ENCODE data around the gene SMYD3. TPM values are rescaled to one million over a fixed set of nuclear protein-coding genes. Genes with fewer than 3 reads are reported as not detected.

The SMYD3 gene
- total and polyA plus RNA-seq, 2 of the 4 experiments (the other 2 are of a cell fraction), result 26.5 to 37.6 TPM

GRCh38 chr1:246198115-246198816, 308.8 kb downstream of the SMYD3 start:
- Histone ChIP-seq H3K9me1 (ENCODE audit: insufficient read depth, low read length) (no peaks in the 10 kb centered on the region), H3K27ac (ENCODE audit: insufficient read depth, low read length) (no peak overlapping the region), H3K4me2 (ENCODE audit: low read depth, low read length) (no peak overlapping the region), H3K27me3 (ENCODE audit: control insufficient read depth, insufficient read depth, low read length) (no peaks in the 10 kb centered on the region), H4K5ac (ENCODE audit: low read depth, low read length) (no peak overlapping the region), H3K4ac (ENCODE audit: low read depth, low read length) (no peak overlapping the region), H3K4me1 (ENCODE audit: control insufficient read depth, insufficient read depth, low read length) (no peaks in the 10 kb centered on the region), H4K20me1 (ENCODE audit: insufficient read depth, low read length) (no peaks in the 10 kb centered on the region), H3K18ac (ENCODE audit: low read depth, low read length) (no peak overlapping the region), H3K36me3 (ENCODE audit: control insufficient read depth, insufficient read depth, low read length) (no peaks in the 10 kb centered on the region), H4K8ac (ENCODE audit: low read depth in 2 of 2, low read length in 2 of 2) (no peak overlapping the region), H4K91ac (ENCODE audit: insufficient read depth, low read depth, low read length) (no peak overlapping the region), H2AK9ac (replicated peaks; ENCODE audit: low read depth, low read length, poor library complexity) (no peak overlapping the region), H3K56ac (ENCODE audit: extremely low read depth, insufficient read depth, low read length) (no peak overlapping the region), H3K23ac (ENCODE audit: low read depth, low read length) (no peak overlapping the region), H2BK15ac (ENCODE audit: low read depth, low read length) (no peak overlapping the region), H2BK5ac (ENCODE audit: low read depth, low read length, poor library complexity, severe bottlenecking) (no peak overlapping the region), H3K79me1 (ENCODE audit: low read depth in 1 of 2, low read length in 2 of 2) (peaks cover 0 to 3% of the 10 kb centered on the region in 2 experiments; a peak in 1 of 4 replicates), H2AK5ac (ENCODE audit: low read depth, low read length) (no peak overlapping the region), H3K4me3 (ENCODE audit: insufficient read depth, low read depth, low read length) (no peak overlapping the region), H2BK120ac (ENCODE audit: low read depth, low read length) (no peak overlapping the region), H3K14ac (replicated peaks; ENCODE audit: low read depth, low read length) (no peak overlapping the region), H2AFZ (replicated peaks; ENCODE audit: low read length, poor library complexity) (no peak overlapping the region), H3K9ac (ENCODE audit: low read depth, low read length) (no peak overlapping the region), H3K9me3 (ENCODE audit: control insufficient read depth, insufficient read depth, low read length) (no peaks in the 10 kb centered on the region), H2BK20ac (ENCODE audit: low read depth, low read length) (no peak overlapping the region)
- ChIA-PET CTCF (no interaction called here), POLR2A (ENCODE audit: unreplicated experiment) (no interaction called here)
- TF ChIP-seq RAD21 (IDR thresholded peaks at IDR 0.05; ENCODE audit: low read length), result no peak
- no peak for TF ChIP-seq MXI1 (IDR thresholded peaks at IDR 0.05; ENCODE audit: borderline replicate concordance, low read depth, low read length)
- TF ChIP-seq POLR2A (IDR thresholded peaks at IDR 0.05; ENCODE audit: low read depth, low read length), result no peak
- no peak for TF ChIP-seq NFE2L2 (IDR thresholded peaks at IDR 0.05; ENCODE audit: low read depth, low read length)
- no peak for TF ChIP-seq CTCF (conservative IDR thresholded peaks at IDR 0.05; ENCODE audit: low read depth, low read length)
- no peak for TF ChIP-seq BHLHE40 (IDR thresholded peaks at IDR 0.05; ENCODE audit: low read depth, low read length)
- no peak for TF ChIP-seq CHD1 (IDR thresholded peaks at IDR 0.05; ENCODE audit: low read depth, low read length)
- TF ChIP-seq ELK1 (IDR thresholded peaks at IDR 0.05; ENCODE audit: borderline replicate concordance, low read depth, low read length), result no peak
- no peak for TF ChIP-seq FOS (IDR thresholded peaks at IDR 0.05; ENCODE audit: low read depth, low read length)
- no peak for TF ChIP-seq SMC3 (IDR thresholded peaks at IDR 0.05; ENCODE audit: low read depth, low read length)
- no peak for TF ChIP-seq USF2 (IDR thresholded peaks at IDR 0.05; ENCODE audit: low read depth, low read length)
- no peak for ATAC-seq (ENCODE audit: low read depth)
- BruUV-seq (replicated peaks), result no TSS peak
- in situ Hi-C loops (cut with MboI; ENCODE audit: low sequenced_read_pairs) (no loop called here), intact Hi-C loops (cut with micrococcal nuclease) (no loop called here), dilution Hi-C loops (cut with HindIII; ENCODE audit: low sequenced_read_pairs, unreplicated experiment) (no loop called here)
- WGBS, 2 experiments (ENCODE audit: extremely low coverage in 2 of 2, insufficient read length in 1 of 2), result no CpG with 5 or more reads among the region's 2 CpGs
- DNase-seq, result no peak
